K562 (cell line): Measurements from ENCODE around the gene KIAA0825. TPM values are rescaled to one million over a fixed set of nuclear protein-coding genes. Genes with fewer than 3 reads are reported as not detected.

Experiments
- ATAC-seq: fragments of 200-7000 bp; cut with Tn5 transposase; 3 replicates; pipeline ENCODE4 v1.9.1; 2020; ENCODE audit warnings: moderate library complexity
- BruUV-seq: library from RNA; stranded (reverse); fragments of 400-500 nt; replicated peaks from 2 replicates; lab custom pipeline; 2021; lab: Mats Ljungman, UMichigan
- CTCF ChIA-PET: fragments of 300-600 bp; formaldehyde crosslinking; extraction: SDS; loops from one replicate; lab custom pipeline; 2021; ENCODE audit warnings: low intra/inter-chr PET ratio; lab: Yijun Ruan, JAX
- POLR2A ChIA-PET: fragments of 300-600, 350-650 bp; sonication (Branson Sonifier 250); formaldehyde crosslinking; extraction: SDS; loops from one replicate; lab custom pipeline; 2021; ENCODE audit warnings: antibody characterized with exemption, inconsistent platforms; lab: Yijun Ruan, JAX
- DNase-seq, 4 experiments: peaks; one replicate each; pipeline versions ENCODE4 v3.0.0 to v3.0.0-alpha.2; 2011 to 2018; ENCODE audit warnings: low spot score in 3 of 4, mixed read lengths in 3 of 4; ENCODE audit errors: extremely low read depth in 1 of 4
- FAIRE-seq: peaks from 2 replicates; lab custom pipeline; 2011; peaks lifted over from hg19 to GRCh38; lab: Jason Lieb, UNC
- H2AFZ ChIP-seq: 2 replicates; pipeline ENCODE4 v1.6.0; 2011; ENCODE audit warnings: low read depth, low read length, control low read depth, inconsistent platforms
- H3K27ac ChIP-seq: fragments of 200-600 bp; 3 replicates; pipeline ENCODE4 v1.8.0; 2011; ENCODE audit warnings: low read depth, mild to moderate bottlenecking, control low read depth, inconsistent platforms, low read length, moderate library complexity, mixed read lengths; ENCODE audit errors: extremely low read depth
- H3K27me3 ChIP-seq, 2 experiments: fragments of 300-600 bp in 1 of 2; 2 replicates in 1 of 2; 3 replicates in 1 of 2; pipeline versions ENCODE4 v1.6.0 to v1.8.0; 2011; ENCODE audit warnings: inconsistent platforms in 2 of 2, low read length in 2 of 2, mild to moderate bottlenecking in 1 of 2, mixed read lengths in 1 of 2, moderate library complexity in 1 of 2; ENCODE audit not compliant: control insufficient read depth in 2 of 2, insufficient read depth in 2 of 2
- H3K36me3 ChIP-seq: fragments of 300-600 bp; 3 replicates; pipeline ENCODE4 v1.8.0; 2011; ENCODE audit warnings: mild to moderate bottlenecking, low read length, inconsistent platforms; ENCODE audit not compliant: control insufficient read depth, insufficient read depth
- H3K4me1 ChIP-seq, 2 experiments: fragments of 200-600 bp in 1 of 2; replicated peaks in 1 of 2; 2 replicates in 1 of 2; 3 replicates in 1 of 2; pipeline versions ENCODE4 v1.5.1 to v1.8.0; 2011; ENCODE audit warnings: inconsistent platforms in 2 of 2, low read length in 2 of 2, mild to moderate bottlenecking in 1 of 2, mixed read lengths in 1 of 2, moderate library complexity in 1 of 2; ENCODE audit not compliant: control insufficient read depth in 2 of 2, insufficient read depth in 2 of 2
- H3K4me2 ChIP-seq: 2 replicates; pipeline ENCODE4 v1.6.1; 2011; ENCODE audit warnings: low read length, control low read depth, inconsistent platforms, mixed read lengths; ENCODE audit not compliant: insufficient read depth
- H3K4me3 ChIP-seq: fragments of 200-600 bp; sonication (generic), shearing (Covaris generic); 2 replicates; pipeline ENCODE4 v1.5.1; 2016; ENCODE audit warnings: control low read depth, inconsistent platforms
- H3K79me2 ChIP-seq: fragments of 200-600 bp; 3 replicates; pipeline ENCODE4 v1.8.0; 2011; ENCODE audit warnings: low read length, inconsistent platforms; ENCODE audit not compliant: control insufficient read depth, insufficient read depth
- H3K9ac ChIP-seq, 2 experiments: 2 replicates each; pipeline versions ENCODE4 v1.6.0 to v1.6.1; 2011; ENCODE audit warnings: low read depth in 2 of 2, low read length in 2 of 2, control low read depth in 1 of 2, inconsistent platforms in 1 of 2, mild to moderate bottlenecking in 1 of 2, mixed read lengths in 1 of 2; ENCODE audit not compliant: insufficient read depth in 1 of 2
- H3K9me1 ChIP-seq: one replicate; pipeline ENCODE4 v1.6.0; 2011; ENCODE audit warnings: inconsistent platforms, mild to moderate bottlenecking, low read length, moderate library complexity; ENCODE audit not compliant: control insufficient read depth, insufficient read depth
- H3K9me3 ChIP-seq: replicated peaks from 2 replicates; pipeline ENCODE4 v1.5.1; 2011; ENCODE audit warnings: low read depth, low read length, inconsistent platforms; ENCODE audit not compliant: control insufficient read depth, insufficient read depth
- H4K20me1 ChIP-seq: replicated peaks from 2 replicates; pipeline ENCODE4 v1.6.1; 2011; ENCODE audit warnings: low read length, inconsistent platforms, mixed read lengths; ENCODE audit not compliant: control insufficient read depth, insufficient read depth
- BMI1 ChIP-seq: fragments of 150-350 bp; IDR thresholded peaks from 2 replicates; pipeline ENCODE4 v1.6.1; 2014; ENCODE audit warnings: low read length
- ESRRA ChIP-seq: fragments of 450-650 bp; IDR thresholded peaks from 2 replicates; pipeline ENCODE4 v1.6.1; 2014; ENCODE audit warnings: low read depth, mild to moderate bottlenecking, moderate library complexity, borderline replicate concordance
- HNRNPK ChIP-seq: fragments of 200-400 bp; formaldehyde crosslinking; IDR thresholded peaks from one replicate; pipeline ENCODE4 v1.6.1; 2018; ENCODE audit warnings: mild to moderate bottlenecking, low read depth, low read length; ENCODE audit not compliant: poor library complexity, severe bottlenecking
- KDM2B ChIP-seq: fragments of 250-450 bp; sonication (Bioruptor Pico); IDR thresholded peaks from 2 replicates; pipeline ENCODE4 v1.8.0; 2021; ENCODE audit warnings: mild to moderate bottlenecking, moderate library complexity
- MAFF ChIP-seq: IDR thresholded peaks from 2 replicates; pipeline ENCODE4 v1.6.1; 2012; ENCODE audit warnings: low read length, improper control_type of control experiment
- NBN ChIP-seq: fragments of 450-650 bp; IDR thresholded peaks from 2 replicates; pipeline ENCODE4 v1.6.1; 2016; ENCODE audit warnings: low read depth, mild to moderate bottlenecking
- NFIC ChIP-seq: fragments of 450-650 bp; IDR thresholded peaks from 2 replicates; pipeline ENCODE4 v1.6.1; 2017; ENCODE audit warnings: mild to moderate bottlenecking, inconsistent platforms
- NFYB ChIP-seq: IDR thresholded peaks from 2 replicates; pipeline ENCODE4 v1.6.1; 2011; ENCODE audit warnings: mild to moderate bottlenecking, moderate library complexity; ENCODE audit not compliant: insufficient read length; ENCODE audit errors: extremely low read depth
- PRDM10 ChIP-seq: fragments of 450-650 bp; IDR thresholded peaks from 2 replicates; pipeline ENCODE4 v1.6.1; 2018; ENCODE audit not compliant: partially characterized antibody
- SMAD1 ChIP-seq: fragments of 150-350 bp; IDR thresholded peaks from 2 replicates; pipeline ENCODE4 v1.6.1; 2014; ENCODE audit warnings: low read length, low read depth; ENCODE audit not compliant: partially characterized antibody
- XRCC5 ChIP-seq: fragments of 200-400 bp; formaldehyde crosslinking; IDR thresholded peaks from 2 replicates; pipeline ENCODE4 v1.6.1; 2017; ENCODE audit warnings: low read depth, mild to moderate bottlenecking, low read length
- ZBED1 ChIP-seq: IDR thresholded peaks from 2 replicates; pipeline ENCODE4 v1.6.1; 2014
- ZNF445 ChIP-seq: fragments of 250-450 bp; sonication (Bioruptor Pico); IDR thresholded peaks from 2 replicates; pipeline ENCODE4 v1.4.0; 2020; ENCODE audit warnings: low read depth, mild to moderate bottlenecking, moderate library complexity
- WGBS: fragments of 100-300 bp; shearing (Covaris generic); methylation state at CpG from one replicate; pipeline ENCODE4 v1.1.6; 2016; ENCODE audit warnings: low coverage, mixed read lengths; ENCODE audit not compliant: insufficient coverage; ENCODE audit errors: missing lambda C conversion rate; 5-methylcytosine and 5-hydroxymethylcytosine counted together
- in situ Hi-C: fragments of 300-500 bp; cut with MboI; formaldehyde crosslinking; loops from 4 replicates; pipeline ENCODE4 v1.15.0; 2018; ENCODE audit warnings: inconsistent platforms, mixed read lengths
- intact Hi-C: fragments of 100-400 bp; cut with micrococcal nuclease; formaldehyde crosslinking; loops from 2 replicates; pipeline ENCODE4 v1.14.2; 2022
- polyA plus RNA-seq, 8 experiments: library from polyadenylated mRNA; depleted of rRNA in 4 of 8; stranded (reverse) in 5 of 8; unstranded in 3 of 8; fragments of >200 nt; fragmentation: Nextera tagmentation in 2 of 8; fragmentation: Illumina TruSeq in 1 of 8; extraction: Ambion mirVana in 2 of 8; extraction: Trizol in 1 of 8; gene quantifications; 2 replicates each; pipeline versions ENCODE4 v1.2.1 to v1.2.3, GENCODE V29; 2011 to 2014; ENCODE audit warnings: inconsistent platforms in 1 of 8, missing spikeins in 1 of 8
- total RNA-seq, 7 experiments: library from RNA; depleted of rRNA in 6 of 7; stranded (reverse); fragments of >200 nt in 6 of 7; fragmentation: Illumina TruSeq in 2 of 7; extraction: Trizol in 2 of 7; gene quantifications; 2 replicates each; pipeline versions ENCODE4 v1.2.1 to v1.2.3, GENCODE V29; 2011 to 2021; ENCODE audit warnings: low replicate concordance in 1 of 7
- TF ChIP-seq, protein P1 (sequence below): IDR thresholded peaks from 3 replicates; pipeline ENCODE4 v1.6.1; 2011; ENCODE audit warnings: borderline replicate concordance, mild to moderate bottlenecking; ENCODE audit not compliant: insufficient read length, insufficient read depth
- TF ChIP-seq, protein P2 (sequence below), 2 experiments: IDR thresholded peaks; 2 replicates each; pipeline ENCODE4 v1.6.1; 2012; ENCODE audit warnings: improper control_type of control experiment in 2 of 2, low read depth in 2 of 2, low read length in 2 of 2, borderline replicate concordance in 1 of 2

KIAA0825 gene
- total and polyA plus RNA-seq, 9 of the 15 experiments (the other 6 are each of a cell fraction or from before 2014, with no cell fraction given), result 0.05 to 0.36 (median 0.16) TPM; not detected in 1

GRCh38 chr5:94420885-94421284 is 197.5 kb downstream of the KIAA0825 start:
- no peaks in the 10 kb centered on the region for H3K79me2 ChIP-seq
- ChIA-PET POLR2A (no interaction called here), CTCF (no interaction called here)
- no peaks in the 10 kb centered on the region for H4K20me1 ChIP-seq
- no peak overlapping the region for H3K4me2 ChIP-seq
- no peaks in the 10 kb centered on the region for H3K4me1 ChIP-seq
- no peak for ATAC-seq
- no peaks in the 10 kb centered on the region for H3K36me3 ChIP-seq
- 0% methylated on average over 2 of the region's 2 CpGs for WGBS
- no peak for DNase-seq
- H3K9ac ChIP-seq, result no peak overlapping the region
- no peak overlapping the region for H3K4me3 ChIP-seq
- no peaks in the 10 kb centered on the region for H3K9me3 ChIP-seq
- no peak for FAIRE-seq
- no peaks in the 10 kb centered on the region for H3K27me3 ChIP-seq
- BruUV-seq, result no TSS peak
- intact Hi-C loops (no loop called here), in situ Hi-C loops (no loop called here)
- no peaks in the 10 kb centered on the region for H3K9me1 ChIP-seq
- TF ChIP-seq SMAD1 (no peak), NBN (no peak), NFIC (no peak), XRCC5 (no peak), MAFF (no peak), ZNF445 (CRISPR knock-in tag) (no peak), ZBED1 (no peak), ESRRA (no peak), NFYB (no peak), HNRNPK (no peak), KDM2B (CRISPR knock-in tag) (no peak), PRDM10 (no peak), BMI1 (no peak)
- TF ChIP-seq, protein P1, sequence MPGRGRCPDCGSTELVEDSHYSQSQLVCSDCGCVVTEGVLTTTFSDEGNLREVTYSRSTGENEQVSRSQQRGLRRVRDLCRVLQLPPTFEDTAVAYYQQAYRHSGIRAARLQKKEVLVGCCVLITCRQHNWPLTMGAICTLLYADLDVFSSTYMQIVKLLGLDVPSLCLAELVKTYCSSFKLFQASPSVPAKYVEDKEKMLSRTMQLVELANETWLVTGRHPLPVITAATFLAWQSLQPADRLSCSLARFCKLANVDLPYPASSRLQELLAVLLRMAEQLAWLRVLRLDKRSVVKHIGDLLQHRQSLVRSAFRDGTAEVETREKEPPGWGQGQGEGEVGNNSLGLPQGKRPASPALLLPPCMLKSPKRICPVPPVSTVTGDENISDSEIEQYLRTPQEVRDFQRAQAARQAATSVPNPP, result no peak
- TF ChIP-seq, protein P2, sequence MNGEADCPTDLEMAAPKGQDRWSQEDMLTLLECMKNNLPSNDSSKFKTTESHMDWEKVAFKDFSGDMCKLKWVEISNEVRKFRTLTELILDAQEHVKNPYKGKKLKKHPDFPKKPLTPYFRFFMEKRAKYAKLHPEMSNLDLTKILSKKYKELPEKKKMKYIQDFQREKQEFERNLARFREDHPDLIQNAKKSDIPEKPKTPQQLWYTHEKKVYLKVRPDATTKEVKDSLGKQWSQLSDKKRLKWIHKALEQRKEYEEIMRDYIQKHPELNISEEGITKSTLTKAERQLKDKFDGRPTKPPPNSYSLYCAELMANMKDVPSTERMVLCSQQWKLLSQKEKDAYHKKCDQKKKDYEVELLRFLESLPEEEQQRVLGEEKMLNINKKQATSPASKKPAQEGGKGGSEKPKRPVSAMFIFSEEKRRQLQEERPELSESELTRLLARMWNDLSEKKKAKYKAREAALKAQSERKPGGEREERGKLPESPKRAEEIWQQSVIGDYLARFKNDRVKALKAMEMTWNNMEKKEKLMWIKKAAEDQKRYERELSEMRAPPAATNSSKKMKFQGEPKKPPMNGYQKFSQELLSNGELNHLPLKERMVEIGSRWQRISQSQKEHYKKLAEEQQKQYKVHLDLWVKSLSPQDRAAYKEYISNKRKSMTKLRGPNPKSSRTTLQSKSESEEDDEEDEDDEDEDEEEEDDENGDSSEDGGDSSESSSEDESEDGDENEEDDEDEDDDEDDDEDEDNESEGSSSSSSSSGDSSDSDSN (IDR thresholded peaks at IDR 0.05; ENCODE audit: borderline replicate concordance in 1 of 2, low read depth in 2 of 2, low read length in 2 of 2), result no peak
- no peak overlapping the region for H3K27ac ChIP-seq
- no peak overlapping the region for H2AFZ ChIP-seq
